Measurements from ENCODE around the gene C1orf35. TPM values are rescaled to one million over a fixed set of nuclear protein-coding genes. Genes with fewer than 3 reads are reported as not detected.

Gene C1orf35
- 10 to 100 TPM; 17.8 to 18.9 TPM for total RNA-seq

- Mint-ChIP-seq H3K27ac (peak within 1 kb of the TSS; percentile 86), H3K4me1 (peaks cover 42% of the 10 kb centered on the region), H3K36me3 (ENCODE audit: low read depth) (peaks cover 29% of the 10 kb centered on the region), H3K9me3 (no peaks in the 10 kb centered on the region), H3K27me3 (no peaks in the 10 kb centered on the region), H3K4me3 (peak within 1 kb of the TSS; percentile 85)
- POLR2A ChIA-PET, result interaction anchor here (1.0 to 1.6 kb wide), 6 partner anchors 11 to 354 kb away, joined by 3 to 13 read pairs (median 4); partner anchors contain the start of genes ARF1, GUK1 and IBA57
- CTCF ChIA-PET, result interaction anchor here (1.3 kb wide), 1 partner anchor 345 kb away, joined by 3 read pairs; no protein-coding TSS in a partner anchor
- peak; percentile 96 for DNase-seq
These were observed at the start of gene C1orf35 for GRCh38 chr1:228102791-228103620. C1orf35 (minus strand) TSS chr1:228103325; CDS start chr1:228103227, 98 bp downstream.

DNA sequence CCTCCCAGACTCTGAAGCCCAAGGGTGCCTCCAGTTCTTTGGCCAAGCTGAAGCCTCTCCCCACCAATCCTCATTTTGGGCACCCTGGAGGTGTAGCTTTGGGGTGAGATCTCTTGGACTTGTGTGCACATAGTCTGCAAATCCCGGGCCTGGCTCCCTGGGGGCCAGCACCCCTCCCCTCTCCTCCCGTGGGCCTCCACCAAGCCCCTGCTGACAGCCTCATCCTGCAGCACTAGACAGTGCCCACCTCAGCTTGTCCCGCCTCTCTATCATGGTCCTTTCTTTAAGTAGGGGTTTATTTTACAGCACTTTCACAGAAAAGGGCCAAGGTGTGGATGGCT, 49.8 kb upstream of the C1orf35 start:
- Mint-ChIP-seq H3K27me3 (no peaks in the 10 kb centered on the region), H3K36me3 (ENCODE audit: low read depth) (no peaks in the 10 kb centered on the region), H3K9me3 (no peaks in the 10 kb centered on the region), H3K4me3 (no peak overlapping the region), H3K4me1 (no peaks in the 10 kb centered on the region), H3K27ac (no peak overlapping the region)
- CTCF ChIA-PET, result no interaction called here
- DNase-seq, result no peak
- POLR2A ChIA-PET, result interaction anchor here (0.6 to 1.9 kb wide), 2 partner anchors 12 to 372 kb away, joined by 3 to 11 read pairs; partner anchors contain the start of gene IBA57

GRCh38 chr1:228152097-228152917, 49.2 kb upstream of the C1orf35 start:
- Mint-ChIP-seq H3K27me3 (no peaks in the 10 kb centered on the region), H3K27ac (no peak overlapping the region), H3K4me1 (no peaks in the 10 kb centered on the region), H3K36me3 (ENCODE audit: low read depth) (no peaks in the 10 kb centered on the region), H3K4me3 (no peak overlapping the region), H3K9me3 (no peaks in the 10 kb centered on the region)
- POLR2A ChIA-PET, result interaction anchor here (0.6 to 1.9 kb wide), 6 partner anchors 7 to 372 kb away, joined by 3 to 11 read pairs (median 4); partner anchors contain the start of genes GUK1 and IBA57
- no peak for DNase-seq
- CTCF ChIA-PET, result interaction anchor here (1.0 kb wide), 1 partner anchor 13 kb away, joined by 3 read pairs; the partner anchor contains the start of gene IBA57

DNA sequence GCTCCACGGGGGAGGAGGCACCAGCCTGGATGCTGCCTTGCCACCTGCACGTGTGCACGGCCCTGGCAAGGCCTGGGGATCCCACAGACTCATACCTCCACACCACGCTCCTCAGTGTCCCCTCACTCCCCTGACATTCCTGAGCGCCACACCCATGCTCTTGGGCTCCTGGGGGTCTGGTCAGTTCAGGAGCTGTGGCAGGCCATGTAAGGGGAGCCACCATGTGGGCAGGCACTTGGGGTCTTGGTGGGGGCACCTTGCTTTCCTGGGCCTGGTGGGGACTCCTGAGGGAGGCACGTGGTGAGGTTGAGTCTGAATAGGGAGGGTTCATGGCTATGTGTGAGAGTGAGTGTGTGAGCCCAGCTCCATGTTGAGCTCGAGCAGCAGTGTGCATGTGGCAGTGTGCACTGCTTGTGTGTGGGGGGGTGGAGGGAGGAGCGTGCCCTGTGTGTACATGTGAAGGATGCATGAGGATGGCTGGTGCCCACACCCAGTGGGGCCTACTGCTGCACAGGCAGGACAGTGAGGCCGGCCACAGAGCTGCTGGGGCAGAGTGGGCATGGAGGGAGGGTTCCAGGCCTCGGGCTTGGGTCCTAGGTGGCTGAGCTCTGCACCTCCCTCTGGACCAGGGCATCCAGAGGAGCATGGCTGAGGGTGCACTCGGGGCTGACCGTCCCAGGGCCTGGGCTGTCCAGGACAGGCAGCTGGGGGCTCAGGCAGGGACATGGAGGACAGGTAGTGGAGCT, 48.2 kb upstream of the C1orf35 start:
- Mint-ChIP-seq H3K27ac (no peak overlapping the region), H3K9me3 (no peaks in the 10 kb centered on the region), H3K4me3 (no peak overlapping the region), H3K27me3 (no peaks in the 10 kb centered on the region), H3K4me1 (no peaks in the 10 kb centered on the region), H3K36me3 (ENCODE audit: low read depth) (no peaks in the 10 kb centered on the region)
- CTCF ChIA-PET, result interaction anchor here (1.0 kb wide), 1 partner anchor 14 kb away, joined by 3 read pairs; the partner anchor contains the start of gene IBA57
- POLR2A ChIA-PET, result interaction anchor here (0.8 to 1.9 kb wide), 6 partner anchors 8 to 15 kb away, joined by 3 to 11 read pairs (median 4); partner anchors contain the start of genes GUK1 and IBA57
- no peak for DNase-seq

DNA sequence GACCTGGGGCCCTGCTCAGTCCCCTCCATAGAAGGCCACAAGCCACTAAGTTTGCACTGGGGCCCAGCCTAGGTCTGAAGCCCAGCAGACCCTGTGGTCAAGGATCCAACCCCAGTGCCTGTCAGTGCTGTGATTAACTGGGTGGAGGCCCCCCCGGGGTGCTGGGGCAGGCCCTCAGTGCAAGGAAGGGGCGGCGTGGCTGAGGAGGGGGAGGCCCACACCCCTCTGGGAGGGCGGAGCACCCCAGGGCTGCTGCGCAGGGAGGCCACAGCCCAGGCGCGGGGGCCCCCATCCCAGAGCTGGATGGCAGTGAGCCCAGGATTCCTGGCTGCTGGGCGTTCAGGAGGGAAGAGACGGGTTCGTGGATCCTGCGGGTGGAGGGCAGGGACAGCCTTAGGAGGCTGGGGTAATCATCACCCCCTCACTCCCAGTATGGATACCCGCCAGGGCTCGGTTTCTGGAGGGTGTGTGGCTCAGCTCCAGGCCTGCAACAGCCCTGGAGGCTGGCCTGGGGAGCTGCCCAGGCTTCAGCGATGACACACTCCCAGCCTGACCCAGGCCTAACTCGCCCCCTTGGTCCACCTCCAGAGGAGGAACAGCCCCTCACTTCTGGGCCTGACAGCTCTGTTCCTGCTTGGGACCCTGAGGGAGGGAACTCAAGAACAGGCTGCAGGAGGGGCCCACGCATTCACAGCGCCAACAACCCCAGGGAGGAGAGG, 47.5 kb upstream of the C1orf35 start:
- no peaks in the 10 kb centered on the region for H3K27me3 Mint-ChIP-seq
- H3K4me1 Mint-ChIP-seq, result no peaks in the 10 kb centered on the region
- no peaks in the 10 kb centered on the region for H3K36me3 Mint-ChIP-seq (ENCODE audit: low read depth)
- H3K9me3 Mint-ChIP-seq, result no peaks in the 10 kb centered on the region
- no peak overlapping the region for H3K4me3 Mint-ChIP-seq
- no peak for DNase-seq
- no peak overlapping the region for H3K27ac Mint-ChIP-seq
- ChIA-PET POLR2A (interaction anchor here (1.3 to 1.7 kb wide), 3 partner anchors 10 to 16 kb away, joined by 4 to 5 read pairs (median 5); partner anchors contain the start of genes GUK1 and IBA57), CTCF (no interaction called here)

- Mint-ChIP-seq H3K27me3 (no peaks in the 10 kb centered on the region), H3K27ac (no peak overlapping the region), H3K4me1 (no peaks in the 10 kb centered on the region), H3K36me3 (ENCODE audit: low read depth) (no peaks in the 10 kb centered on the region), H3K4me3 (no peak overlapping the region), H3K9me3 (no peaks in the 10 kb centered on the region)
- CTCF ChIA-PET, result no interaction called here
- DNase-seq, result no peak
- POLR2A ChIA-PET, result interaction anchor here (1.6 kb wide), 1 partner anchor 15 kb away, joined by 5 read pairs; the partner anchor contains the start of gene IBA57
These were observed 47.0 kb upstream of the C1orf35 start for GRCh38 chr1:228150120-228150460.

GRCh38 chr1:228149406-228150119, 46.4 kb upstream of the C1orf35 start, which contains the start of gene GJC2:
GJC2 (plus strand) TSS chr1:228149930; CDS start chr1:228157759, 7,829 bp downstream.
- no peaks in the 10 kb centered on the region for H3K4me1 Mint-ChIP-seq
- H3K4me3 Mint-ChIP-seq, result no peak within 1 kb of the TSS
- CTCF ChIA-PET, result no interaction called here
- no peaks in the 10 kb centered on the region for H3K9me3 Mint-ChIP-seq
- H3K27me3 Mint-ChIP-seq, result no peaks in the 10 kb centered on the region
- H3K27ac Mint-ChIP-seq, result no peak within 1 kb of the TSS
- POLR2A ChIA-PET, result interaction anchor here (1.0 to 1.6 kb wide), 2 partner anchors 9 to 15 kb away, joined by 3 to 5 read pairs; partner anchors contain the start of genes GUK1 and IBA57
- no peaks in the 10 kb centered on the region for H3K36me3 Mint-ChIP-seq (ENCODE audit: low read depth)
- no peak for DNase-seq

DNA sequence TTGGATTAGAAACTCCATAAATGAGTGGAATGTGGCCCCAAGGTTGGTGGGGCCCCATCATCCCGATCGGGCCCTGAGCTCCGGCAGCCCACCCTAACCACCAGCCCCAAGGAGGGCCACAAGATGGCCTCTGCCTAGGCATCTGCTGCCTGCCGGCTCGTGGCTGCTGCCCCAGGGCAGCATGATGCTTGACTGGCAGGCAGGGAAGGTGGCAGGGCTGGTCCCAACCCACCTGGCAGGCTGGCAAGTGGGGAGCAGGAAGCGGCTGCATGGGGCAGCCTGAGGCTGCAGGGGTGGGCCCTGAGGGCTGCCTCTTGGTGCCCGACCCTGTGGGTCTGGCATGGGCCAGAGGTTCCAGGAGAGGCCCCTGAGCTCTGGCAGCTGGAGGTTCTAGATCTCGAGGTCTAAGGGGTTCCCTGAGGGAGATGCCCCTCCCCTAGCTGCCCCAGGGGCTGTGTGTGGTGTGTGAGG, 45.8 kb upstream of the C1orf35 start:
- H3K4me3 Mint-ChIP-seq, result no peak overlapping the region
- ChIA-PET POLR2A (interaction anchor here (1.0 kb wide), 1 partner anchor 8 kb away, joined by 3 read pairs; the partner anchor contains the start of gene GUK1), CTCF (no interaction called here)
- H3K4me1 Mint-ChIP-seq, result peaks cover 4% of the 10 kb centered on the region
- no peaks in the 10 kb centered on the region for H3K27me3 Mint-ChIP-seq
- H3K9me3 Mint-ChIP-seq, result no peaks in the 10 kb centered on the region
- H3K27ac Mint-ChIP-seq, result no peak overlapping the region
- DNase-seq, result no peak
- no peaks in the 10 kb centered on the region for H3K36me3 Mint-ChIP-seq (ENCODE audit: low read depth)

GRCh38 chr1:228148196-228148861, 45.2 kb upstream of the C1orf35 start:
- no peak overlapping the region for H3K27ac Mint-ChIP-seq
- ChIA-PET CTCF (no interaction called here), POLR2A (interaction anchor here (1.0 kb wide), 1 partner anchor 8 kb away, joined by 3 read pairs; the partner anchor contains the start of gene GUK1)
- peaks cover 6% of the 10 kb centered on the region for H3K36me3 Mint-ChIP-seq (ENCODE audit: low read depth)
- H3K9me3 Mint-ChIP-seq, result no peaks in the 10 kb centered on the region
- peaks cover 10% of the 10 kb centered on the region for H3K4me1 Mint-ChIP-seq
- H3K27me3 Mint-ChIP-seq, result no peaks in the 10 kb centered on the region
- H3K4me3 Mint-ChIP-seq, result no peak overlapping the region
- no peak for DNase-seq

- H3K27me3 Mint-ChIP-seq, result no peaks in the 10 kb centered on the region
- POLR2A ChIA-PET, result no interaction called here
- no peak overlapping the region for H3K27ac Mint-ChIP-seq
- no peak overlapping the region for H3K4me3 Mint-ChIP-seq
- CTCF ChIA-PET, result no interaction called here
- H3K9me3 Mint-ChIP-seq, result no peaks in the 10 kb centered on the region
- peaks cover 12% of the 10 kb centered on the region for H3K36me3 Mint-ChIP-seq (ENCODE audit: low read depth)
- peaks cover 16% of the 10 kb centered on the region for H3K4me1 Mint-ChIP-seq
- no peak for DNase-seq
These were observed 44.6 kb upstream of the C1orf35 start for GRCh38 chr1:228147768-228148167.

DNA sequence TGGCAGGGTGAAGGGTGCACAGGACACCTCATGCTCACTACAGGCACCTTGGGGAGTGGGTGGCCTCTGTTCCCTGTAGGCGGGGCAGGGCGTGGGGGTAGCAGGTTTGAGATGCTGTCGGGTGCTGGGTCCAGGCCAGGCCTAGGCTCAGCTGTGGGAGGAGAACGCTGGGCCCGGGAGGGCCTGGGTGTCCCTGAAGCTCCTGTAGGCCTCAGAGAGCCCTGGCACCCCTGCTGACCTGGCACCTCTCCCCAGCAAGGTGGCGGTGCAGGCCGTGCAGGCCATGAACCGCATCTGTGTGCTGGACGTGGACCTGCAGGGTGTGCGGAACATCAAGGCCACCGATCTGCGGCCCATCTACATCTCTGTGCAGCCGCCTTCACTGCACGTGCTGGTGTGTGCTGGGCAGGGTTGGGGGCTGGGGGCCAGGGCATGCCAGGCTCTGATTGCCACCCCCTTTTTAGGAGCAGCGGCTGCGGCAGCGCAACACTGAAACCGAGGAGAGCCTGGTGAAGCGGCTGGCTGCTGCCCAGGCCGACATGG, 44.1 kb upstream of the C1orf35 start:
- H3K27me3 Mint-ChIP-seq, result no peaks in the 10 kb centered on the region
- peaks cover 16% of the 10 kb centered on the region for H3K36me3 Mint-ChIP-seq (ENCODE audit: low read depth)
- H3K4me3 Mint-ChIP-seq, result no peak overlapping the region
- CTCF ChIA-PET, result no interaction called here
- H3K4me1 Mint-ChIP-seq, result peaks cover 21% of the 10 kb centered on the region
- DNase-seq, result no peak
- H3K9me3 Mint-ChIP-seq, result no peaks in the 10 kb centered on the region
- POLR2A ChIA-PET, result no interaction called here
- no peak overlapping the region for H3K27ac Mint-ChIP-seq

Measured in activated CD4-positive, alpha-beta memory T cell treated with anti-CD3 and anti-CD28 coated beads, Interleukin-2, amount 10 ng/mL, durations not matched to agents 7 days and 5 days (primary cell).